ENCODE data around the gene TBX2. TPM values are rescaled to one million over a fixed set of nuclear protein-coding genes. Genes with fewer than 3 reads are reported as not detected.

Gene TBX2
- total RNA-seq, 2 experiments from 2014 or later = not detected

DNA sequence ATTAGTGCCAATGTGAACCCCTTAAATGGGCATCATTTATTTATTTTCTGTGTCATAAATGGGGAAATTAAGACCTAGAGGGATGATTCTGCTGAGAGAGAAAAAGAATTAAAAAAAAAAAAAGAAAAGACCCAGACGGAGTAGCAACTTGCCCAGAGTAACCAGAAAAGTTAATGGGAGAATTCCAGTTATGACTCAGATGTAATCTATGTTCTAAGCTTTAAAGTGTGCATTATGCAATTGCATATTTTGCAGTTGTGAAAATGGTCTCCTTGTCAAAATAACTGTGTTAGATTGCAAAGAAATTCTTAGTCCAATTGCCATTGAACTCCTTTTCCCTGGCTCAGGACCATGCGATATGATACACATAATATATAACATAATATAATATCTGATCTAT, 38.6 kb upstream of the TBX2 start:
- H3K36me3 Mint-ChIP-seq (ENCODE audit: low read depth) = no peaks in the 10 kb centered on the region
- CTCF ChIA-PET = interaction anchor here (1.6 kb wide), 1 partner anchor 640 kb away, joined by 6 read pairs; no protein-coding TSS in a partner anchor
- ATAC-seq = no peak
- no peak overlapping the region for H3K27ac Mint-ChIP-seq
- DNase-seq = no peak
- intact Hi-C loops (cut with micrococcal nuclease) = no loop called here
- no peaks in the 10 kb centered on the region for H3K9me3 Mint-ChIP-seq
- TF ChIP-seq, protein P1, sequence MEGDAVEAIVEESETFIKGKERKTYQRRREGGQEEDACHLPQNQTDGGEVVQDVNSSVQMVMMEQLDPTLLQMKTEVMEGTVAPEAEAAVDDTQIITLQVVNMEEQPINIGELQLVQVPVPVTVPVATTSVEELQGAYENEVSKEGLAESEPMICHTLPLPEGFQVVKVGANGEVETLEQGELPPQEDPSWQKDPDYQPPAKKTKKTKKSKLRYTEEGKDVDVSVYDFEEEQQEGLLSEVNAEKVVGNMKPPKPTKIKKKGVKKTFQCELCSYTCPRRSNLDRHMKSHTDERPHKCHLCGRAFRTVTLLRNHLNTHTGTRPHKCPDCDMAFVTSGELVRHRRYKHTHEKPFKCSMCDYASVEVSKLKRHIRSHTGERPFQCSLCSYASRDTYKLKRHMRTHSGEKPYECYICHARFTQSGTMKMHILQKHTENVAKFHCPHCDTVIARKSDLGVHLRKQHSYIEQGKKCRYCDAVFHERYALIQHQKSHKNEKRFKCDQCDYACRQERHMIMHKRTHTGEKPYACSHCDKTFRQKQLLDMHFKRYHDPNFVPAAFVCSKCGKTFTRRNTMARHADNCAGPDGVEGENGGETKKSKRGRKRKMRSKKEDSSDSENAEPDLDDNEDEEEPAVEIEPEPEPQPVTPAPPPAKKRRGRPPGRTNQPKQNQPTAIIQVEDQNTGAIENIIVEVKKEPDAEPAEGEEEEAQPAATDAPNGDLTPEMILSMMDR (IDR thresholded peaks at IDR 0.05) = no peak
- H3K4me1 Mint-ChIP-seq (ENCODE audit: low read depth) = no peaks in the 10 kb centered on the region
- POLR2A ChIA-PET = no interaction called here
- H3K4me3 Mint-ChIP-seq = no peak overlapping the region
- no peaks in the 10 kb centered on the region for H3K27me3 Mint-ChIP-seq

- TF ChIP-seq, protein P1 (IDR thresholded peaks at IDR 0.05) = no peak
- CTCF ChIA-PET = interaction anchor here (1.0 to 1.6 kb wide), 3 partner anchors 13 to 641 kb away, joined by 3 to 6 read pairs (median 4); no protein-coding TSS in a partner anchor
- Mint-ChIP-seq H3K4me3 (no peak overlapping the region), H3K36me3 (ENCODE audit: low read depth) (no peaks in the 10 kb centered on the region), H3K4me1 (ENCODE audit: low read depth) (no peaks in the 10 kb centered on the region), H3K9me3 (no peaks in the 10 kb centered on the region), H3K27me3 (no peaks in the 10 kb centered on the region), H3K27ac (no peak overlapping the region)
- no peak for DNase-seq
- intact Hi-C loops (cut with micrococcal nuclease) = no loop called here
- no peak for ATAC-seq
- POLR2A ChIA-PET = no interaction called here
Observed at GRCh38 chr17:61362396-61362795, 37.2 kb upstream of the TBX2 start.

- Mint-ChIP-seq H3K27me3 (no peaks in the 10 kb centered on the region), H3K4me3 (no peak overlapping the region), H3K36me3 (ENCODE audit: low read depth) (no peaks in the 10 kb centered on the region), H3K9me3 (no peaks in the 10 kb centered on the region), H3K4me1 (ENCODE audit: low read depth) (no peaks in the 10 kb centered on the region), H3K27ac (no peak overlapping the region)
- DNase-seq = no peak
- TF ChIP-seq, protein P1 (IDR thresholded peaks at IDR 0.05) = no peak
- intact Hi-C loops (cut with micrococcal nuclease) = no loop called here
- ChIA-PET CTCF (interaction anchor here (1.3 to 1.6 kb wide), 2 partner anchors 27 to 642 kb away, joined by 3 to 6 read pairs; no protein-coding TSS in a partner anchor), POLR2A (no interaction called here)
- no peak for ATAC-seq
Observed at GRCh38 chr17:61362852-61363600, 36.6 kb upstream of the TBX2 start.

DNA sequence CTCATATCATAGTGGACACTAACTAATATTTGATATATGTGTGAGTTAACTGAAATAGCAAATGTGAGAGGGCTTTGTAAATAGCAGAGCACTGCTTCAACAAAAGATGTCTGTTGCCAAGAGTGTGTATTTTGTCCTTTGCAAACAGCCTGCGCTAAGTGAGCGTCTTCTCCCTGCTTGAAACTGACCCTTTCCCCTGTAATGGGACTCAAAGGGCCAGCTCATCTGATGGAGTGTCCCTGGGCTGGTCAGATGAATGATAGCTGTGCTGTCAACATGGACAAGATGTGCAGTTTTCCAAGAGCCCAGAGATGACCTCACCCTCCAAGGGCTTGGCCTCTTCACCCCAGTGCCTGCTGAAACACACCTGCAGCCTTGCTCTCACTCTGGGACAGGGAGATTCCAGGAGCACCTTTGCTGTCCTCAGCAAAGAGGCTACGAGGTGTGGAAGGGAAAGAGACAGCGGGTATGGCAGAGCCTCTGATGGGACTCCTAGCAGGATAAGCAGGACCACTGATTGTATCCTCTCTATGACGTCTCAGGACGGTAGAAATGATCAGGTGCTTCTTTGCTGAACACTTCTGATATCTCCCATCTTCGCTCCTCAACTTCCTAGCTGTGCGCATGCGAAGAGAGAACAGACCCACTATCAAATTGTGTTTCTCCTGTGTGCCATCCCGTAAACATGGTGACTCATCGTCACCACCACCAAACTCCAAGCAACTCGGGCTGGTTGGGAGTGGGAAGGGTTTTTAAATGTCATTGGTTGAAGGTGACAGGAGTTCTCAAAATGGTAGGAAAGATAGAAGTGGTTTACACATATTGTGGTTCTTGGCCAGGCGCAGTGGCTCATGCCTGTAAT, 35.8 kb upstream of the TBX2 start:
- intact Hi-C loops (cut with micrococcal nuclease) = no loop called here
- TF ChIP-seq, protein P1 (IDR thresholded peaks at IDR 0.05) = no peak
- H3K27ac Mint-ChIP-seq = no peak overlapping the region
- POLR2A ChIA-PET = no interaction called here
- H3K27me3 Mint-ChIP-seq = no peaks in the 10 kb centered on the region
- CTCF ChIA-PET = interaction anchor here (1.3 kb wide), 1 partner anchor 26 kb away, joined by 3 read pairs; no protein-coding TSS in a partner anchor
- H3K9me3 Mint-ChIP-seq = no peaks in the 10 kb centered on the region
- DNase-seq (no peak), ATAC-seq (no peak)
- no peaks in the 10 kb centered on the region for H3K4me1 Mint-ChIP-seq (ENCODE audit: low read depth)
- no peak overlapping the region for H3K4me3 Mint-ChIP-seq
- no peaks in the 10 kb centered on the region for H3K36me3 Mint-ChIP-seq (ENCODE audit: low read depth)

- no peaks in the 10 kb centered on the region for H3K36me3 Mint-ChIP-seq (ENCODE audit: low read depth)
- CTCF ChIA-PET = no interaction called here
- no peak overlapping the region for H3K4me3 Mint-ChIP-seq
- POLR2A ChIA-PET = no interaction called here
- no peaks in the 10 kb centered on the region for H3K4me1 Mint-ChIP-seq (ENCODE audit: low read depth)
- no peak for DNase-seq
- no peaks in the 10 kb centered on the region for H3K27me3 Mint-ChIP-seq
- ATAC-seq = no peak
- intact Hi-C loops (cut with micrococcal nuclease) = no loop called here
- H3K27ac Mint-ChIP-seq = no peak overlapping the region
- TF ChIP-seq, protein P1 (IDR thresholded peaks at IDR 0.05) = no peak
- H3K9me3 Mint-ChIP-seq = no peaks in the 10 kb centered on the region
Observed at GRCh38 chr17:61364463-61364846, 35.2 kb upstream of the TBX2 start.

All from activated CD8-positive, alpha-beta T cell treated with anti-CD3 and anti-CD28 coated beads for 36 hours (primary cell).